ENCODE measurements around the gene BMP3. TPM values are rescaled to one million over a fixed set of nuclear protein-coding genes. Genes with fewer than 3 reads are reported as not detected.
A peak's percentile ranks its signal among the peaks of the same experiment; 100 is the strongest.

BMP3 gene
- total RNA-seq, 1 donor from 2014 or later = not detected

DNA sequence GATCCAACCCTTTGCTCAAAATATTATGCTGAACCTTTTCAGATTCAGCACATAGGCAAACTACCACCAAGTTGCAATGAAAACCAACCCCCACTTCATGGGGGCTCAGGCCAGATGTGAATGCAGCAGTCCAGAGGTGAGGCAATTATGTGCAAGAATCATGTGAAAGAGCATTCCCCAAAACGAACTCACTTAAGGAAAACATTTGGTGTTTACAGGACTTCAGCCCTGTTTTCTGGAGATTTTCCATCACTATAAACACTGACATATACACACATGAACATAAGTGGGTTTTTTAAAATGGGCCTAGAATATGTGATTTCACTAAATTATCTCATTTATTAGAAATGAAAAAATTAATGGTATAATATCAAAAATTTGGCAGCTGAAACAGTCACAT, 31.5 kb downstream of the BMP3 start:
- TF ChIP-seq, protein P1, sequence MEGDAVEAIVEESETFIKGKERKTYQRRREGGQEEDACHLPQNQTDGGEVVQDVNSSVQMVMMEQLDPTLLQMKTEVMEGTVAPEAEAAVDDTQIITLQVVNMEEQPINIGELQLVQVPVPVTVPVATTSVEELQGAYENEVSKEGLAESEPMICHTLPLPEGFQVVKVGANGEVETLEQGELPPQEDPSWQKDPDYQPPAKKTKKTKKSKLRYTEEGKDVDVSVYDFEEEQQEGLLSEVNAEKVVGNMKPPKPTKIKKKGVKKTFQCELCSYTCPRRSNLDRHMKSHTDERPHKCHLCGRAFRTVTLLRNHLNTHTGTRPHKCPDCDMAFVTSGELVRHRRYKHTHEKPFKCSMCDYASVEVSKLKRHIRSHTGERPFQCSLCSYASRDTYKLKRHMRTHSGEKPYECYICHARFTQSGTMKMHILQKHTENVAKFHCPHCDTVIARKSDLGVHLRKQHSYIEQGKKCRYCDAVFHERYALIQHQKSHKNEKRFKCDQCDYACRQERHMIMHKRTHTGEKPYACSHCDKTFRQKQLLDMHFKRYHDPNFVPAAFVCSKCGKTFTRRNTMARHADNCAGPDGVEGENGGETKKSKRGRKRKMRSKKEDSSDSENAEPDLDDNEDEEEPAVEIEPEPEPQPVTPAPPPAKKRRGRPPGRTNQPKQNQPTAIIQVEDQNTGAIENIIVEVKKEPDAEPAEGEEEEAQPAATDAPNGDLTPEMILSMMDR (IDR thresholded peaks at IDR 0.05; ENCODE audit: unreplicated experiment) = no peak

DNA sequence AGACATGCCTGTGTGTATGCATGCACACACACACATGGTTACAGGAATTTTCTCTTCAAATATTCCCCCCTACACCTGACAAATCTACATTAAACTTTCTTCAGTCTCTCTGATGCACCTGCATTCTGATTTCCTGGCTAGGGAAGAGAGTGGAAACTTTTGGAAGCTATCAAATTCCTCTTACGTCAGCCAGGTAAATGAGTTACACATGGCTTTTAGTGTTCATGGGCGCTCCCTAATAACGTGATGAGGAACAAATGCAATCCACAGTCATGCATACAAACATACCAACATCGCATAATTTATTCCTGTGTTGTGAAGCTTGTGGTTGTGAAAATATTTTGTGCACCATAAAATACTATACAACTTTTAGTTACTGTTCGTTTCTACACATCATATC, 34.9 kb downstream of the BMP3 start:
- no peak overlapping the region for H3K4me3 Mint-ChIP-seq (ENCODE audit: unreplicated experiment)
- peaks cover 6% of the 10 kb centered on the region for H3K4me1 Mint-ChIP-seq (ENCODE audit: unreplicated experiment)
- TF ChIP-seq, protein P1 (IDR thresholded peaks at IDR 0.05; ENCODE audit: unreplicated experiment) = no peak
- H3K36me3 Mint-ChIP-seq (ENCODE audit: low read depth, unreplicated experiment) = no peaks in the 10 kb centered on the region
- no peak for DNase-seq (ENCODE audit: low spot score)
- H3K27ac Mint-ChIP-seq (ENCODE audit: unreplicated experiment) = no peak overlapping the region
- H3K27me3 Mint-ChIP-seq (ENCODE audit: unreplicated experiment) = no peaks in the 10 kb centered on the region
- H3K9me3 Mint-ChIP-seq (ENCODE audit: unreplicated experiment) = no peaks in the 10 kb centered on the region

More for the DNA sequence above, 31.5 kb downstream of the BMP3 start:
- H3K36me3 Mint-ChIP-seq (ENCODE audit: low read depth, unreplicated experiment) = no peaks in the 10 kb centered on the region
- no peak overlapping the region for H3K27ac Mint-ChIP-seq (ENCODE audit: unreplicated experiment)
- no peak overlapping the region for H3K4me3 Mint-ChIP-seq (ENCODE audit: unreplicated experiment)
- peaks cover 7% of the 10 kb centered on the region for H3K4me1 Mint-ChIP-seq (ENCODE audit: unreplicated experiment)
- no peak for DNase-seq (ENCODE audit: low spot score)
- H3K9me3 Mint-ChIP-seq (ENCODE audit: unreplicated experiment) = no peaks in the 10 kb centered on the region
- H3K27me3 Mint-ChIP-seq (ENCODE audit: unreplicated experiment) = no peaks in the 10 kb centered on the region

DNA sequence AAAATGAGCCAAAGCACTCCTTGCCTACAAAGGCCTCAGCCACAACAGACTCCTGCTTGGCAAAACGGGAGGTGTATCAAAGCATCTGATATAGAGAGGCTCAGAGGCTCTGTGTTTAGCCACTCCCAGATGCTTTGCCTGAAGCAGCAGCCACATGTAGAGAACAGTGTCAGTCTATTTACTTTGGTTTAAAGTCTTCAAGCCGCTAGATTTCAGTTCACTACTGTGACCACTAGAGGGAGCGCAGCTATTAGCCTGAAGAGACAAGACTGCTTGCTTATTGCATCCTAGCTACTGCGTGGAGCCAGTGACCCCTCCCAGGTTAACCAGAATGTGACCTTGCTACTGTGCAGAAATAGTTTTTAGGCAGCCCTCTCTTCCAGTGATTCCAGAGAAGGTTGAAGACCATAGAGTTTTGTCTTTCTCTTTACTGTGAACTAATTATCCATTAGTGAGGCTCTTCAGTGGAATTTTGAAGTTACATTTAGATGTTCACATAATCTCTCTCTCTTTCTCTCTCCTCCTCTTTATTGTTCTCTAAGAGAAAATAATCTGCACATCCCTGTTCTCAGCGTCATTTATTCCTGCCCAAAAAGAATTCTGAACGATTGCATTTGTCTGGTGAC, 39.3 kb downstream of the BMP3 start:
- Mint-ChIP-seq H3K27ac (ENCODE audit: unreplicated experiment) (no peak overlapping the region), H3K36me3 (ENCODE audit: low read depth, unreplicated experiment) (no peaks in the 10 kb centered on the region), H3K4me1 (ENCODE audit: unreplicated experiment) (no peaks in the 10 kb centered on the region), H3K4me3 (ENCODE audit: unreplicated experiment) (no peak overlapping the region), H3K9me3 (ENCODE audit: unreplicated experiment) (no peaks in the 10 kb centered on the region), H3K27me3 (ENCODE audit: unreplicated experiment) (no peaks in the 10 kb centered on the region)
- TF ChIP-seq, protein P1 (IDR thresholded peaks at IDR 0.05; ENCODE audit: unreplicated experiment) = peak; percentile 90
- peak; percentile 74 for DNase-seq (ENCODE audit: low spot score)

DNA sequence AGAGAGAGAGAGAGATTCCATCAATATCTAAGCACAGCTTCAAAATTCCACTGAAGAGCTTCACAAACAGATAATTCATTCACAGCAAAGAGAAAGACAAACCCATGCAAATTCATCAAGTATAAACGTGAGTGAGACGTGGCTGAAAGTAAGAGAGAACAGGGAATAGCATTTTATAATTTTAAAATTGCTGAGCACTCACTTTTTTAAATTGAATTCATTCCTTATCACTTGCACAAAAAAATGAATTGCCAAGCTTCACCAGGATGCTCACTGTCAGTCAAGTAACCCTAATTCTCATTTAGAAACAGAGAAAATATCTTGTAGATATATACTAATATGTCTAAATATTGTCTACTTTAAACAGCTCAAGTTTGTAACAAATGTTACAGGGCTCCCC, 40.5 kb downstream of the BMP3 start:
- Mint-ChIP-seq H3K4me1 (ENCODE audit: unreplicated experiment) (no peaks in the 10 kb centered on the region), H3K9me3 (ENCODE audit: unreplicated experiment) (no peaks in the 10 kb centered on the region), H3K4me3 (ENCODE audit: unreplicated experiment) (no peak overlapping the region), H3K36me3 (ENCODE audit: low read depth, unreplicated experiment) (no peaks in the 10 kb centered on the region), H3K27me3 (ENCODE audit: unreplicated experiment) (no peaks in the 10 kb centered on the region), H3K27ac (ENCODE audit: unreplicated experiment) (no peak overlapping the region)
- no peak for DNase-seq (ENCODE audit: low spot score)
- TF ChIP-seq, protein P1 (IDR thresholded peaks at IDR 0.05; ENCODE audit: unreplicated experiment) = no peak

DNA sequence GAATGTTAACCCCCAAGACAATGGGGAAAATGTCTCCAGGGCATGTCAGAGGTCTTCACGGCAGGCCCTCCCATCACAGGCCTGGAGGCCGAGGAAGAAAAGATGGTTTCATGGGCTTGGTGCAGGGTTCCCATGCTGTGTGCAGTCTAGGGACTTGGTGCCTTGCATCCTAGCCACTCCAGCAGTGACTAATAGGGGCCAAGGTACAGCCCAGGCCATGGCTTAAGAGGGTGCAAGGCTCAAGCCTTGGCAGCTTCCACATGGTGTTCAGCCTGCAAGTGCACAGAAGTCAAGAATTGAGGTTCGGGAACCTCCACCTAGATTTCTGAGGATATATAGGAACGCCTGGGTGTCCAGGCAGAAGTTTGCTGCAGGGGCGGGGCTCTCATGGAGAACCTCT, 50.6 kb downstream of the BMP3 start:
- no peak for DNase-seq (ENCODE audit: low spot score)
- Mint-ChIP-seq H3K4me3 (ENCODE audit: unreplicated experiment) (no peak overlapping the region), H3K27me3 (ENCODE audit: unreplicated experiment) (peaks cover 1% of the 10 kb centered on the region), H3K9me3 (ENCODE audit: unreplicated experiment) (no peaks in the 10 kb centered on the region), H3K4me1 (ENCODE audit: unreplicated experiment) (no peaks in the 10 kb centered on the region), H3K27ac (ENCODE audit: unreplicated experiment) (no peak overlapping the region), H3K36me3 (ENCODE audit: low read depth, unreplicated experiment) (no peaks in the 10 kb centered on the region)
- TF ChIP-seq, protein P1 (IDR thresholded peaks at IDR 0.05; ENCODE audit: unreplicated experiment) = no peak
